Bone marrow (tissue), 2 donors: ENCODE results near the gene NPTX2.
A peak's percentile ranks its signal among the peaks of the same experiment; 100 is the strongest.

Source experiments
- DNase-seq, 2 donors: peaks; one replicate each; lab custom pipeline; 2025; lab: John Stamatoyannopoulos, UW

NPTX2 gene

DNA sequence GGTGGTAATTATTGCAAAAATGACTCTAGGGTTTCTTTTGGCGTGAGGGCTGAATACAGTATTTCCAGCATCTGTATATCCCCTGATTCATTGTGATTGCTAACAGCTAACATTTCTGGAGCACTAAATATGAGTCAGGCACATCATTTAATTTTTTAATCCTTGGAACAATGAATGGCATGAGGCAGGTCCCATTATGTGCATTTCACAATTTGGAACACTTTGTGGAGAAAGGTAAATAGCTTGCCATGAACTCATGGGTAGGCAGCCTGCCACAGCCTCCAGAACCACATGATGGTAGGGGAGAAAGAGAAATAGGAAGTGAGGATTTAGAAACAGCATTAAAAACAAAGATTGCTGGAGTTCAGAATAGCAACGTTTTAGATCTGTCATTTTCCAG lies 1.7 kb downstream of the NPTX2 start:
- DNase-seq: no peak

DNA sequence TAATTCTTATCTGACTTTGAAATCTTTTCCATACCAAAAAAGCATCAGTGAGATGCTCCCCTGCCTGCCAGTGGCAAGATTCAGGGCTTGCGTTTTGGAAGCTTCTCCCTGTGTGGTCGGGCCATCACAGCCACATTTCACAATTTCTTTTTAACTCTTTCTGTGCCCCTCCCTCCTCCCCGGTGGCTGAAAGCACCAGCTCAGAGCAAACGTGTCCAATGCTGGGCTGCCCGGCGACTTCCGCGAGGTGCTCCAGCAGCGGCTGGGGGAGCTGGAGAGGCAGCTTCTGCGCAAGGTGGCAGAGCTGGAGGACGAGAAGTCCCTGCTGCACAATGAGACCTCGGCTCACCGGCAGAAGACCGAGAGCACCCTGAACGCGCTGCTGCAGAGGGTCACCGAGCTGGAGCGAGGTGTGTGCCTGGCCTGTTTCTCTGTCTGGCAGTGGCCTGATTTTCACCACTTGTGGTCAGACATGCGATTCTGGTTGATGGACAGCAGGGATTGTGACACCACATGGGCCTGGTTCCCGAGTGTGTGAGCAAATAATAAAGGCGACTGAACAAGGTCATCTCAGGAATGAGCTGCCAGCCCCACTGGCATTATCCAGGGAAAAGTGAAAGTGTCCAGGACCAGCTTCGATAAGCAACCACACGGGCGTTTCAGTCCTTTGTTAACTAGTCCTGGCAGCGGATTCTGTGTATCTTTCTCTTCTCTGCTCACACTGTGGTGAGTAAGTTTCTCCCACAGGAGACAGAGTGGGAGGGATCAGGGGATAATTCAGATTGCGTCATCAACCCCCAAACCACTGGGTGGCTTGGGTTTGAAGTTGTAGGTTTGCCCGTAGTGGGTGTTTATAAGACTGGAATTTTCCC lies 2.6 kb downstream of the NPTX2 start:
- DNase-seq: no peak

DNA sequence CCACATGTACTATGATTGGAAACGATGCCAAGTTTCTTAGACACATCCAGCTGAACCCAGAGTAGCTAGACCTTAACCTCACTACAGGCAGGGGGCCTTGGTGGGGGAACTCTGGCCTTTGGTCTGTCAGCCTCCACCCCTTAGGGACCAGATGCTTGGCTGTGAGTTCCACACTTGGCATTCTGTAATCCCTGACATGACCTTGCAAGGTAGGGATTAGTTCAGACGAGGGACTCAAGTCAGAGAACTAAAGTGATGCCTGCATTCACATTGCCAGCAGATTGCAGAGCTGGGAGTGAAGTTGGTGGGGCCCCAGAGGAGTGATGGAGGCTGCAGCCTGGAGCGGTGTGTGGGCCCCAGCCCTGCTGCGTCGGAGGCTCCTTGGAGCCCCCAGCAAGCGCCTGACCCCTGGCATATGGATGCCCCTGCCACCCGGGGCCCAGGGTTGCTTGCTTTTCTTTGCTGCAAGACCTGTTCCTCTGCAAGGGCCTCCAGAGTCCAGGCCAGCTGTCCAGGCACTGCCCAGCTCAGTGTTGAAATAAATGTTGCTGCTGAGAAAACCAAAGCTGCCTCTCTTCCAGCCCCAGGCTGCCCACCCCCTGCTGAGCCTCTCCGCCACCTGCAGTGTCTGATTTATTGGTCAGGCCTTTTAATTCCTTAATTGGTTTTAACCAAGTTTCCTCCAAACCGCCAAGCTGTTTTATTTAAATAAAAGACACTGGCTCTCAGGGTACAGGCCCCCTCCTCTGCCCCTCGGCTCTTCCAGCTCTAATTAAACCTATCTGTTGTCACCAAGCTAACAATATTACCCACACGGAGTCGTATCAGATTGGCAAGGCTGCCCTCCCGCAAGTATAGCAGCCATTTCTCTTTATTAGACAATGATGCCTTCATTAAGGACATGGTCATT lies 4.7 kb downstream of the NPTX2 start:
- DNase-seq: no peak

GRCh38 chr7:98622926-98623325 lies 5.8 kb downstream of the NPTX2 start:
- no peak for DNase-seq

DNA sequence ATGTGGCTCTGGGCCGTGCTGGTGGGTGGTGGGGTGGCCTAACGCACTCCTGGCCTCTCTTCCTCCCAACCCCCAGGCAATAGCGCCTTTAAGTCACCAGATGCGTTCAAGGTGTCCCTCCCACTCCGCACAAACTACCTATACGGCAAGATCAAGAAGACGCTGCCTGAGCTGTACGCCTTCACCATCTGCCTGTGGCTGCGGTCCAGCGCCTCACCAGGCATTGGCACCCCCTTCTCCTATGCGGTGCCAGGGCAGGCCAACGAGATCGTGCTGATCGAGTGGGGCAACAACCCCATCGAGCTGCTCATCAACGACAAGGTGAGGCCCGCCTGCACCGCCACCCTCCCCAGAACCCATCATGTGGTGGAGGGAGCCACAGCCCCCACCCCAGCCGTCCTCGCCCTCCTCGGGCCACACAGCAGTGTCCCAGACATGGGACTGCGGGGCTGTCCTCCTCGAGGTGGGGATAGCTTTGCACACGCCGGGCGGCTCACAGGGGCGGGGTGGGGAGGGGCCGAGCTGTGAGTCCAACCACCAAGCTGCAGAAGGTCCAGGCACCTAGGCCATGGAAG lies 7.8 kb downstream of the NPTX2 start:
- no peak for DNase-seq

DNA sequence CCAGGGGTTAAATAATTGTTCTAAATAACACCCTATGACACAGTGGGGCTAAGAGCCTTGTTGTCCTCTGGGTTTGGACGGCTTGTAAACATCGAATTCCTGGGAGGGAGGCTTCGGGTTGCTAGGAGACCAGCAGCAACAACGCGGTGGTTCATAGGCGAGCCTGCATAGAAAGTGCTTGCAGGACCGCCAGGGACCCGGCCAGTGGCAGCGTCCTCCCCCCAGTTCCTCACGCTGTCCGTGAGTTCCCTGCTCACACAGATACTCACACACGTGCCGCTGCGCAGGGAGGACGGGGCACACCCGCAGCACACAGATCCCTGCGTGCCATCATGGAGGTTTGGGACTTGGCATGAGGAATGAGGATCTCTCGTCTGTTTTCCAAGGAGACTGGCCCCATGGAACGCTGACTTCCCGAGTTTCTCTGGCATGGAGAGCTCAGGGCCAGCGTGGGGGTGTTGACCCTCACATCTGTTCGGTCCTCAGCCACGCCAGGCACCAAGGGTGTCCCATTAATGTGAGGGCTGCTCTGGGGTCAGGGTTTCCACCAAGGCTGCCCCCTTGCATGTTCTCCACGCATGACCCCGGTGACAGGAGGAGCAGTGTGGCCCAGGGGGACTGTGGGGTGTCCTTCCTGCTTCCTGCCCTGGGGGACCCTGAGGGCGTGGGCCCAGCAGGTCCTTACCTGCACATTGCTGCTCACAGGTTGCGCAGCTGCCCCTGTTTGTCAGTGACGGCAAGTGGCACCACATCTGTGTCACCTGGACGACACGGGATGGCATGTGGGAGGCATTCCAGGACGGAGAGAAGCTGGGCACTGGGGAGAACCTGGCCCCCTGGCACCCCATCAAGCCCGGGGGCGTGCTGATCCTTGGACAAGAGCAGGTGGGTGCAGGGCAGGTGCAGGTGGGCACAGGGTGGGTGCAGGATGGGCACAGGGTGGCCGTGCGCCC lies 9.7 kb downstream of the NPTX2 start:
- DNase-seq: no peak

- DNase-seq: no peak
Measured at GRCh38 chr7:98627413-98627790, 10.3 kb downstream of the NPTX2 start.

- no peak for DNase-seq
Measured at GRCh38 chr7:98628418-98628817, 11.3 kb downstream of the NPTX2 start.

DNA sequence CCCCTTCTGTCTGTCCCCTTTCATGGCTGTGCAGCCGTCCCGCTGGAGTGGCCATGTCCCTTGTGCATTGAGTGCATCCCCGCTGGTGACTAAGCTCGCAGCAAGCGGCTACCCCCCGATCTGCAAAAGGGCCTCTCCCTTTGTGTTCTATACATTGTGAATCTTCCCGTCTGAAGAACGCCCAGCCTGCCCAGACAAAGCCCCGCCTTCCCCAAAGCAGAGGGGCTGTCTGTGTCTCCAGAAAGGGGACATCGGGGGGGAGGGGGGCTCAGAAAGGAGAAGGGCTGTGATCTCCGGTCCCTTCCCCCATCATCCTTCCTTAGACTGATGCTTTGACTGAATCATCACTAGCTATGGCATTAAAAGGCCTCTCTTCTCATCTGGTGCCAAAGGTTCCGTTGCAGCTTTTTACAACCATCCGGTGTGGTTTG lies 11.9 kb downstream of the NPTX2 start:
- DNase-seq: no peak

DNA sequence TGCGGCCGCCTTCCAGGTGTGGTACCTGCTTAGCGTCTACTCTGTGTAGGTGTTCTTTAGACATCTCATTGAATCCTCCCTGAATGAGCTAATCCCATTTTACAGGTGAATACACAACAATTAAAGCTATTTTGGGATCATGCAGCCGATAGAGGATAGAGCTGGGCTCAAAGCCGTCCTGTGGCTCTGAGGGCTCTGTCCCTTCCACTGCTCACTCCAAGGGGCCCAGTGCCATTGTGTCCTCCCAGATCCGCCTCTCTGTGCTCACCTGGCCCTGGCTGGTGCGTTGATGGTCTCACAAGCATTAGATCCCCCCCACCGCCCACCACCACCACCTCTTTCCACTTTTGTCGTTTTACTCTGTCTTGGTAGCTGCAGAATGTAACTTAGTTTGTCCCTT lies 13.1 kb downstream of the NPTX2 start:
- DNase-seq: no peak

GRCh38 chr7:98630770-98631169 lies 13.7 kb downstream of the NPTX2 start:
- no peak for DNase-seq

GRCh38 chr7:98638853-98639252 lies 21.8 kb downstream of the NPTX2 start:
- DNase-seq: no peak

GRCh38 chr7:98640375-98640774 lies 23.3 kb downstream of the NPTX2 start:
- DNase-seq: no peak

- peak in 1 of 2 donors; percentile 6 for DNase-seq
Measured at GRCh38 chr7:98641646-98642500, 24.8 kb downstream of the NPTX2 start.

DNA sequence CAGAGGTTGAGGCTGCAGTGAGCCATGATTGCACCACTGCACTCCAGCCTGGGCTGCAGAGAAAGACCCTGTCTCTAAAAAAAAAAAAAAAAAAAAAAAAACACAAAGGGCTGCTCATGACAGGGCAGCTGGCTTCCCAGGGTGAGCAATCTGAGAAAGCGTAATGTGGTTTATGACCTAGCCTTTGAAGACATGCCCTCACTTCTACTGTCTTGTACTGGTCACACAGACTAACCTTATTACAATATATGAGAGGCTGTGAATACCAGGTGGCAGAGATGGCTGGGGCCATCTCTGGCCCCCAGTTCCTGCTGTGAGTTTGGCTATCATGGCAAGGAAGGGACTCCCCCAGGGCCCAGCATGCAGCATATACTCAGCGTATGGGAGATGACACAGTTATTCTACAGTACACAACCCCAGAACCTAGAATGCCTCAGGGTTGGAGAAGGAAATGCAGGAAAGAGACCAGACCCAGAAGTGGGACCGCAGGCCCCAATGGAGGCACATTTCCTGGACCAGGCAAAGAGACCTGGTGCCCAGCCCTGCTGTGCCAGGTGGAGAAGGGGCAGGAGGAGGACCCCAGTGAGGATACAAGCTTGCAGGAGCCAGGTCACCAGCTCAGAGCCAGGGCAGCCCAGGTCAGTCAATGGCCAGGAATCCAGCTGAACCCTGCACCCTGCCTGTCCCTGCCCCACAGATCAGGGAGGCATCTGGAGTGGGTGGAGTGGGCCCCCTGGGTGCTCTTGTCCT lies 26.3 kb downstream of the NPTX2 start:
- no peak for DNase-seq

- no peak for DNase-seq
Measured at GRCh38 chr7:98646465-98646864, 29.4 kb downstream of the NPTX2 start.

GRCh38 chr7:98647326-98647725 lies 30.2 kb downstream of the NPTX2 start:
- no peak for DNase-seq

GRCh38 chr7:98651760-98652159 lies 34.7 kb downstream of the NPTX2 start:
- no peak for DNase-seq

- no peak for DNase-seq
Measured at GRCh38 chr7:98653601-98654310, 36.7 kb downstream of the NPTX2 start.
